Loucy (cell line): Measurements from ENCODE around the gene ENOX1.

Experiments used
- EZH2phosphoT487 ChIP-seq: fragments of 200-600 bp; IDR thresholded peaks from 2 replicates; pipeline ENCODE4 v1.6.1; 2018; ENCODE audit warnings: antibody characterized with exemption, mild to moderate bottlenecking, moderate library complexity, borderline replicate concordance
- TF ChIP-seq, protein P1 (sequence below): fragments of 200-600 bp; sonication (generic); conservative IDR thresholded peaks from 2 replicates; pipeline ENCODE4 v1.5.1; 2014; ENCODE audit warnings: mild to moderate bottlenecking, antibody characterized with exemption, low read length

DNA sequence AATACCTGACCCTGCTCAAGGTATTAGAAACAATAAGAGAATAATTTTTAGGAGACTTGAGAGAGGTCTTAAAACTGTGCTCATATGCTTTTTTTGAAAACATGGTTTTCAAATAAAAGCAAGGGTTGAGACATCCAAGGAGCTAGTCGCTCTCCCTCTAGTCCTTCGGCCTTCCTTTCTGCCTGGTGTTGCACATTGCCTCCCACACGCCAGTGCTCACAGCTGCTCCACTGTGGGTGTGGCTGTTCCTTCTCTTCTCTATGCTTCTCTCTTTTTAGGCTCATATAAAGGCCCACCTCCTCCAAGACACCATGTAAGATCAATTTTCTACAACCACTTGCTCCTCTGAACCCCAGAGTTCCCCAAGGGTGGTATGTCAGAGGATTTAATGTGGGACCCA lies 352.6 kb downstream of the ENOX1 start:
- TF ChIP-seq, protein P1, sequence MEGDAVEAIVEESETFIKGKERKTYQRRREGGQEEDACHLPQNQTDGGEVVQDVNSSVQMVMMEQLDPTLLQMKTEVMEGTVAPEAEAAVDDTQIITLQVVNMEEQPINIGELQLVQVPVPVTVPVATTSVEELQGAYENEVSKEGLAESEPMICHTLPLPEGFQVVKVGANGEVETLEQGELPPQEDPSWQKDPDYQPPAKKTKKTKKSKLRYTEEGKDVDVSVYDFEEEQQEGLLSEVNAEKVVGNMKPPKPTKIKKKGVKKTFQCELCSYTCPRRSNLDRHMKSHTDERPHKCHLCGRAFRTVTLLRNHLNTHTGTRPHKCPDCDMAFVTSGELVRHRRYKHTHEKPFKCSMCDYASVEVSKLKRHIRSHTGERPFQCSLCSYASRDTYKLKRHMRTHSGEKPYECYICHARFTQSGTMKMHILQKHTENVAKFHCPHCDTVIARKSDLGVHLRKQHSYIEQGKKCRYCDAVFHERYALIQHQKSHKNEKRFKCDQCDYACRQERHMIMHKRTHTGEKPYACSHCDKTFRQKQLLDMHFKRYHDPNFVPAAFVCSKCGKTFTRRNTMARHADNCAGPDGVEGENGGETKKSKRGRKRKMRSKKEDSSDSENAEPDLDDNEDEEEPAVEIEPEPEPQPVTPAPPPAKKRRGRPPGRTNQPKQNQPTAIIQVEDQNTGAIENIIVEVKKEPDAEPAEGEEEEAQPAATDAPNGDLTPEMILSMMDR, result no peak
- no peak for TF ChIP-seq EZH2phosphoT487
